WTC11 (cell line): ENCODE measurements around the gene NOS3.

ENCODE experiments used
- CTCF ChIP-seq: fragments of 200-600 bp; IDR thresholded peaks from 2 replicates; pipeline ENCODE4 v1.8.0; 2022; ENCODE audit warnings: antibody characterized with exemption
- E2F1 ChIP-seq: sonication (generic); formaldehyde crosslinking; IDR thresholded peaks from 2 replicates; pipeline ENCODE4 v1.8.0; 2022; ENCODE audit warnings: mild to moderate bottlenecking, missing genetic modification reagents
- GRHL2 ChIP-seq: fragments of 250-450 bp; sonication (Bioruptor Pico); IDR thresholded peaks from 2 replicates; pipeline ENCODE4 v1.8.0; 2022; ENCODE audit warnings: mild to moderate bottlenecking, moderate library complexity; ENCODE audit not compliant: insufficient replicate concordance, severe bottlenecking
- GTF2I ChIP-seq: fragments of 250-450 bp; sonication (Bioruptor Pico); conservative IDR thresholded peaks from 2 replicates; pipeline ENCODE4 v1.4.0; 2021; ENCODE audit warnings: mild to moderate bottlenecking
- MXD4 ChIP-seq: fragments of 250-450 bp; sonication (Bioruptor Pico); IDR thresholded peaks from 2 replicates; pipeline ENCODE4 v1.8.0; 2021; ENCODE audit warnings: mild to moderate bottlenecking, moderate library complexity, borderline replicate concordance
- MYBL2 ChIP-seq: sonication (generic); formaldehyde crosslinking; IDR thresholded peaks from 2 replicates; pipeline ENCODE4 v1.8.1; 2023; ENCODE audit warnings: mild to moderate bottlenecking, moderate library complexity, missing genetic modification reagents
- NR1H2 ChIP-seq: sonication (generic); formaldehyde crosslinking; IDR thresholded peaks from 2 replicates; pipeline ENCODE4 v1.9.0; 2021; ENCODE audit warnings: mild to moderate bottlenecking, moderate library complexity, missing genetic modification reagents
- PRDM15 ChIP-seq: sonication (generic); formaldehyde crosslinking; IDR thresholded peaks from 2 replicates; pipeline ENCODE4 v1.8.0; 2022; ENCODE audit warnings: missing genetic modification reagents
- ZNF512 ChIP-seq: sonication (generic); formaldehyde crosslinking; IDR thresholded peaks from 2 replicates; pipeline ENCODE4 v1.8.1; 2022; ENCODE audit warnings: missing genetic modification reagents, borderline replicate concordance

GRCh38 chr7:150997817-150998216, 7.0 kb downstream of the NOS3 start:
- TF ChIP-seq ZNF512 (CRISPR knock-in tag) (no peak), PRDM15 (no peak), E2F1 (CRISPR knock-in tag) (no peak), CTCF (no peak), MYBL2 (CRISPR knock-in tag) (no peak), GRHL2 (CRISPR knock-in tag) (no peak), GTF2I (CRISPR knock-in tag) (no peak), MXD4 (CRISPR knock-in tag) (no peak), NR1H2 (CRISPR knock-in tag) (no peak)
